Epithelial cell of prostate (primary cell): ENCODE data around the gene FOXRED2.
"Not testable (repeated sequence)": the region's sequence is repeated elsewhere in the genome, so short reads cannot be mapped to it uniquely, and the experiment has no call there.

ENCODE experiments used
- DNase-seq: peaks from one replicate; pipeline ENCODE4 v3.0.0-alpha.2; 2011; ENCODE audit warnings: low read depth, low spot score
- H3K27ac ChIP-seq: fragments of 450-650 bp; 2 replicates; pipeline ENCODE4 v1.5.1; 2017; ENCODE audit warnings: mild to moderate bottlenecking

Gene FOXRED2

DNA sequence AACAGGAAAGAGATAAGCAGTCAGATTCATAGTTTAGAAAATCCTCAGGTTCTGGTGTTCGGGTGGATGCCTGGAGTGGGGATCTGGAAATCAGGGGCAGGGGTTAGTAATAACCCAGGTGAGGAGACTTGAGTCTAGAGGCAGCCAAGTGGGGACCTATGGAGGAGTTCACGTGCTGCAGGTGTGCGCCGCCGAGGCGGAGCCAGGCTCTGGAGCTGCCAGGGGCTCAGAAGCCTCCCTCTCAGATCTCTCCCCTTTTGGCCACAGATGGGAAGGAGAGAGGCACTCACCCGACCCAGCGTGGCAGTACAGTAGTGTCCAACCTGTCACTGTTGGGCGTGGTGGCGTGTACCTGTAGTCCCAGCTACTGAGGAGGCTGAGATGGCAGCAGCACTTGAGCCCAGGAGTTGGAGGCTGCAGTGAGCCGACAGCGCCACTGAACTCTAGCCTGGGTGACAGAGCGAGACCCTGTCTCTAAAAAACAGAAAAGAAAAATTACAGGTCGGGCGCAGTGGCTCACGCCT is 52.9 kb downstream of the FOXRED2 start:
- no peak overlapping the region for H3K27ac ChIP-seq
- DNase-seq: no peak

DNA sequence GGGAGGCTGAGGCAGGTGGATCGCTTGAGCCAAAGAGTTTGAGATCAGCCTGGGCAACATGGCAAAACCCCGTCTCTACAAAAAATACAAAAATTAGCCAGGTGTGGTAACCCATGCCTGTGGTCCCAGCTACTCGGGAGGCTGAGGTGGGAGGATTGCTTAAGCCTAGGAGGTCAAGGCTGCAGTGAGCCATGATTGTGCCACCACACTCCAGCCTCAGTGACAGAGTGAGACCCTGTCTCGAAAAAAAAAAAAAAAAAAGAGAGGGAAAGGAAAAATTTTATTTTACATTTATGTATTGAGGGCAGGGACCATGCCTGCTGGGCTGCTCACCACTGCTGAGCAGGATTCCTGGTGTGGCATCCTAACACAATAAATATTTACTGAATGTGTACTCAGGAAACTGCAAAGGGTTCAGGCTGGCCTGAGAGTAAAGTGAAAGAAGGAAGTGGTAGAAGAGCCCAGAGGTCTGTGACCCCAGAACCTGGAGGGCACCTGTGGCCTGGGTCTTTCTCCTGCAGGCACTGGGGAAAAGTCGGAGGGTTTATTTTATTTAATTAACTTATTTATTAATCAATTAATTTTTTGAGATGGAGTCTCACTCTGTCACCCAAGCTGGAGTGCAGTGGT is 53.7 kb downstream of the FOXRED2 start:
- H3K27ac ChIP-seq, DNase-seq: not testable (repeated sequence)

DNA sequence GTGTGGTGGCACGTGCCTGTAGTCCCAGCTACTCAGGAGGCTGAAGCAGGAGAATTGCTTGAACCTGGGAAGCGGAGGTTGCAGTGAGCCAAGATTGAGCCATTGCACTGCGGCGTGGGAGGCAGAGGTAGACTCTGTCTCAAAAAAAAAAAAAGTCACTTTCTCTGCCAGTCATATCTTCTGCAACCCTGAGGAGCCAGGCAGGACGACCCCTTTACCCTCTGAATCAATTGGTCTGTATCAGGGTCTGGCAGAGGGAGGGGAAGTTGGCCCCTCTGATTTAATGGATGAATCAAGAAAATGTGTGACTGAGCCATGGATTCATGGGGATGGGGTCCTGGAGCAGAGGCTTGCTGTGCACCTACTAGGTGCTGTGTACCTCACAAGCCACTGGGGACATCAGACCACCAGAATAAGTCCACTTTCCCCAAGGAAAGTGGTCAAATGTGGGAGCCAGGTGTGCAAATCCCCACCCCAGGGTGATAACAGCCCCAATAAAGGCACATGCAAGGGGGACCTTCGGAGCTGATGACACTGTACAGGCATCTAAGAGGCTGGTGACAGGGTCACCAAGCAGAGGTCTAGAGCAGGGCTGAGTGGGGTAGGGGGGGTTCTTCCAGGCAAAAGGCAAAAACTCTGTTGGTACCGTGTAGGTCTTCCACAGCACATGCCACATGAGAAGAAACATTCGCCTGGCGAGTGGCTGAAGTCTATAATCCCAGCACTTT is 54.4 kb downstream of the FOXRED2 start:
- no peak for DNase-seq
- peak overlapping the region; percentile 50 for H3K27ac ChIP-seq

DNA sequence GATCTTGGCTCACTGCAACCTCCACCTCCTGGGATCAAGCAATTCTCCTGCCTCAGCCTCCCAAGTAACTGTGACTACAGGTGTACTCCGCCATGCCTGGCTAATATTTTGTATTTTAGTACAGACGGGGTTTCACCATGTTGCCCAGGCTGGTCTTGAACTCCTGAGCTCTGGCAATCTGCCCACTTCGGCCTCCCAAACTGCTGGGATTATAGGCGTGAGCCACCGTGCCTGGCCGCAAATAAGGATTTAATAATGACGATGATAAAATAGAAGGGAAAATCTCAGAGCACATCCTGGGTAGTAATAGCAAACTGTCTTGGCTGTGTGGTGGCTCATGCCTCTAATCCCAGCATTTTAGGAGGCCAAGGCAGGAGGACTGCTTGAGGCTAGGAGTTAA is 55.9 kb downstream of the FOXRED2 start:
- H3K27ac ChIP-seq: peak overlapping the region; percentile 50
- not testable (repeated sequence) for DNase-seq

DNA sequence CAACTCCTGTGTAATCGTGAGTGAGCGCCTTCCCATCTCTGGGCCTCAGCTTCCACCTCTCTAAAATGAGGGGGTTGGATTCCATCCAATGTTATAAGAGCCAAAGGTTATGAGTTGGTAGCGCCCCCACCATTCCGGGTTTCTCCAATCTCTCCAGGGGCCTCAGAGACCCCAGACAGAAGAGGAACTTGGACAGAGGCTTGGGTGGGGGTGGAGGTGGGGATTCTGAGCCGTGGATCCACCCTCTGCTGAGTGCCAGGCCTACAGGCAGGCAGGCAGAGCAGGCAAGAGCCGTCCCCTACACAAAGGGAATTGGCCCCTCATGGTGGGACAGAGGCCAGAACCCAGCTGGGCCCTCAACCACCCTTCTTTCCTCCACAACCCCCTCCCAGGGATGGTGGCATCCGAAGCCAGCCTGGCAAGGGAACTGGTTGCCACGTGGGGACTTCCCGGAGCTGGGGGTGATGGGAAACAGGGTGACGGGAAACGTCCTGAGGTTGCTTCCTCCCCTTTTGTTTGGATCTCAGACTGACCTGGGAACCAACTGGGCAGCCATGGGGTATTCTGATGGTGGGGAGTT is 57.2 kb downstream of the FOXRED2 start:
- DNase-seq: no peak

DNA sequence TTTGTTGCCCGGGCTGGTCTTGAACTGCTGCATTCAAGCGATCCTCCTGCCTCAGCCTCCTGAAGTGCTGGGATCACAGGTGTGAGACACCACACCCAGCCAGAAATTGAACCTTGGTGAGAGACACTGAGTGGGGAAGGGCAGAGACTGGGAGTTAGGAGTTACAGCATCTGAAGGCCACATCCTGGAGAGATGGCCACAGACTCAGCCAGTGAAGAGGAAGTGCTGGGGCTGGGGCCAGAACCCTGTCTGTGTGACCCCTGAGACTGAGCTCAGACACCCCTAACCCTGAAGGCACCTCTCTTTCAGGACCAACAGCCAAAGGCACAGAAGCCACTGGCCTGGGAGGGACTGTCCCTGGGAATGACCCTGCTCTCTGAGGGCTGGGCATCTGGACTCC is 59.2 kb downstream of the FOXRED2 start:
- no peak overlapping the region for H3K27ac ChIP-seq
- DNase-seq: no peak

More for the DNA sequence above, 57.2 kb downstream of the FOXRED2 start:
- no peak overlapping the region for H3K27ac ChIP-seq

DNA sequence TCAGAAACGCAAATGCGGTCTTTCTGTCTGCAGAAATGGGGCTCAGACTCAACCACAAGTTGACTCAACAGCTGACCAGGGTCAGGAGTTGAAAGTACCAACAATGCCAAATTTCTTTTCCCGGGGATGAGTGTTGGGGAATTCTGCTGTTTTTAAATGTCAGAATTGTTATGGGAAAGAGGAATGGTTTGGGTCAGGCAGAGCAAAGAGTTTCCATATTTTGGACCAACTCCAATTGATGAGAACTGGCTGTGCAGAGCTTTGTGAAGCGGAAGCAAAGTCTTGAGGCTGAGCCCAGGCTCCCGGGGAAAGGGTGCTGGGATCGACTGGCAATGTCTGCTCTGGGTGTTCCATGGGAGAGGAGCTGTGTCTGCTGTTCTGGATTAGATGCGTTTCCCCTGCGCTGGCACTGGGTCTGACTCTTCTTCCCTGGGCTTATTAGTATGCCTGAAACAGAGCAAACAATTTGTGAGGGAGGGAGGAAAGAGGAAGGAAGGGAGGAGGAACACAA is 61.6 kb downstream of the FOXRED2 start:
- DNase-seq: no peak
- no peak overlapping the region for H3K27ac ChIP-seq

DNA sequence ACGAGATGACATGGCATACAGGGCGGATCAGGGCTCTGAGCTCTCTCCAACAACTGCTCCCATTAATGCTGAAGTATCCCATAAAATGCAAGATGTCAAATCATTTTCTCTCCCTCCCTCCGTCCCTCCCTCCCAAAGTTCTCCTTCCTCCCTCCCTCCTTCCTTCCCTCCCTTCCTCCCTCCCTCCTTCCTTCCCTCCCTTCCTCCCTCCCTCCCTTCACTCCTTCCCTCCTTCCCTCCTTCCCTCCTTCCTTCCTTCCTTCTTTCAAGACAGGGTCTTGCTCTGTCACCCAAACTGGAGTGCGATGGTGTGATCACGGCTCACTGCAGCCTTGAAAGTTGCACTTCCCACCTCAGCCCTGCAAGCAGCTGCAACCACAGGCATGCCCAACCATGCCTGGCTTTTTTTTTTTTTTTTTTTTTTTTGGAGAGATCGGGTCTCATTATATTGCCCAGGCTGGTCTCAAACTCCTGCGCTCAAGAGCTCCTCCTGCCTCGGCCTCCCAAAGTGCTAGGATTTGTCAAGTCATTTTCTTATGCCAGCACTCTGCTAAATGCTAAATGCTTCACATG is 63.6 kb downstream of the FOXRED2 start:
- H3K27ac ChIP-seq: no peak overlapping the region
- DNase-seq: no peak

DNA sequence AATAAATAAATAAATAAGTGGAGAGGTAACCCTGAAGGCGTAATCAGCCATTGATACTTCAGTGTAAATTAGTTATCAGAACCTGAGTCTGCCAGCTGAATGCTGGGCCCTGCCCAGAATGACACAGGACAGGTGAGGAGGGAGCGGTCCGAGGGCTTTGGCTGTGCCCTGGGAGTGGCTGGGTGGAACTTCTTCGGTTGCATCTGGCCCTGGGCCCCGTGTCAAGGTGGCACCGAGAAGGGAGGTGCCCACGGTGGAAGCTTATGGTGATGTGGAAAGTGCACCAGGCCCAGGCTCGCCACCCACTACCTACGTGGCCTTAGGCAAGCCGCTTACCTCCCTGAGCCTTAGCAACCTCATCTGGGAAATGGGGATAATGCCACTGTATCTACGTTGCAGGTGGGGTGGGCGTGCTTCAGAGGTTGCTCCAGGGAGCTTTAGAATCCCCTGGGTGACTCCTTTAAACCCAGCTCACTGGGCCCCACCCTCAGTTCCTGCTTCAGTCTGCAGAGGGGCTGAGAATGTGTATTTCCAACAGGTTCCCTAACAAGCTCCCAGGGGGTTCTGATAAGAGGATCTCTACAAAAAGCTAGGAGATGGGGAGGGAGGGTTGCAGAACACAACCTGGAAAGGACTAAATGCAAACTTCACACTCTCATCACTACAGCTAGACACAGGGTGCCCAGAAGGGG is 64.2 kb downstream of the FOXRED2 start:
- H3K27ac ChIP-seq: no peak overlapping the region
- no peak for DNase-seq

DNA sequence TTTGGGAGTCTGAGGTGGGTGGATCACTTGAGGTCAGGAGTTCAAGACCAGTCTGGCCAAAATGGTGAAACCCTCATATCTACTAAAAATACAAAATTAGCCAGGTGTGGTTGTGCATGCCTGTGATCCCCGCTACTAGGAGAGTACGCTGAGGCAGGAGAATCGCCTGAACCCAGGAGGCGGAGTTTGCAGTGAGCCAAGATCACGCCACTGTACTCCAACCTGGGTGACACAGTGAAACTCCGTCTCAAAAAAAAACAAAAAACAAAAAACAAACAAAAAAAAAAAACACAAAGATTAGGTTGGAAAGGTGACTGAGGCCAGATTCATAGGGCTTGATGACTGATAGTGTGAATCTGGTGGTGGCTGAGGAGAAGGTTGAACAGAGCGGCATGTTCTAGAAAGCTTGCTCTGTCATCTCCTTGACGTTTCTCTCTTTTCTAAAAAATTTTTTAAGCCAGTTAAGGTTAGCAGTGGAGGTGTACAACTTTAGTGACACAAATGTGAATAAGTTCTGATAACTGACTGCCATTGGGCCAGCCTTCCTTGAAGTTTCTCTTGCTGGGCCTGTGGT is 66.3 kb downstream of the FOXRED2 start:
- H3K27ac ChIP-seq: no peak overlapping the region
- DNase-seq: no peak

DNA sequence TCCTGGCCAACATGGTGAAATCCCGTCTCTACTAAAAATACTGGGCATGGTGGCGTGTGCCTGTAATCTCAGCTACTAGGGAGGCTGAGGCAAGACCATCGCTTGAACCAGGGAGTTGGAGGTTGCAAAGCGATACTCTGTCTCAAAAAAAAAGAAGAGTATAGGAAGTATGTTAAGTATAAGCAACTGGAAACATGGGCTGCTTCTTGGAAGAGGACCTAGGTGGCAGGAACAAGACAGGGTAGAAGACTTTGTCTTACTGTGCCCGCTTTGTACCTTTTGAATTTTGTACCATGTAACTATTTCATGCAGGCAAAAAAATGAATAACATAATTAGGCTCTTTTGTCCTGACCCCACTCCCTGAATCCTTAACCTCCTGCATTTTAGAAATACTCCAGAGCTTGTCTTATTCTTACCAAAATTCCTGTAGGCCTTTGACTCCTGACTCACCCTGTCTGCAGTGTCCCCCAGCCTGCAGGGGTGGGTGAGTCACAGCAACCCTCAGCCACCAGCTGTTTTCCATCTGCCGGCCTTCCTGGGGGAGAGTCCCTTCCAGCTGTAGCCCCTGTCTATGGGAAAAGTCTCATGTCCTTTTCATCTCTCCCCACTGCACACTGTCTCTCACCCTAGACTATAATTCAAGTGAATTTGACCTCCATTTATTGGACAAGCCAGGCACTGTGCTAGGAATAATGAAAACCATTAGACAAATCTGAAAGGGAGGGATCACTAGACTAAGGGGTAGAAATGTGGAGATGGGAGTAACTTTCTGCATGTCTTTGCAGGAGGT is 67.2 kb downstream of the FOXRED2 start:
- H3K27ac ChIP-seq: no peak overlapping the region
- no peak for DNase-seq
